CD14-positive monocyte (primary cell): ENCODE results near the gene MPV17. TPM values are rescaled to one million over a fixed set of nuclear protein-coding genes. Genes with fewer than 3 reads are reported as not detected.
A peak's percentile ranks its signal among the peaks of the same experiment; 100 is the strongest.

Experiments used
- DNase-seq, 3 donors: peaks; one replicate each; pipeline ENCODE4 v3.0.0-alpha.2; 2011 to 2022
- H2AFZ ChIP-seq: 2 replicates; pipeline ENCODE4 v1.6.0; 2012; ENCODE audit warnings: mild to moderate bottlenecking, low read depth, low read length, inconsistent platforms; ENCODE audit not compliant: insufficient read depth, poor library complexity, severe bottlenecking
- H3K27ac ChIP-seq, 2 donors: 1 replicate in 1 of 2; 2 replicates in 1 of 2; pipeline ENCODE4 v1.5.1; 2012 to 2013; ENCODE audit warnings: low read length in 2 of 2, control low read depth in 1 of 2, inconsistent platforms in 1 of 2, low read depth in 1 of 2, mild to moderate bottlenecking in 1 of 2
- H3K27me3 ChIP-seq, 2 donors: one replicate each; pipeline versions ENCODE4 v1.6.0 to v1.6.1; 2011 to 2013; ENCODE audit warnings: low read length in 2 of 2; ENCODE audit not compliant: control insufficient read depth in 2 of 2, insufficient read depth in 2 of 2
- H3K36me3 ChIP-seq, 2 donors: replicated peaks in 1 of 2; 1 replicate in 1 of 2; 2 replicates in 1 of 2; pipeline versions ENCODE4 v1.5.1 to v1.6.1; 2012 to 2013; ENCODE audit warnings: low read length in 2 of 2, control low read depth in 1 of 2, inconsistent platforms in 1 of 2, mild to moderate bottlenecking in 1 of 2; ENCODE audit not compliant: insufficient read depth in 2 of 2, control insufficient read depth in 1 of 2
- H3K4me1 ChIP-seq, 2 donors: 1 replicate in 1 of 2; 2 replicates in 1 of 2; pipeline versions ENCODE4 v1.5.1 to v1.6.1; 2012 to 2013; ENCODE audit warnings: low read length in 2 of 2, control low read depth in 1 of 2, inconsistent platforms in 1 of 2, mild to moderate bottlenecking in 1 of 2, moderate library complexity in 1 of 2; ENCODE audit not compliant: insufficient read depth in 2 of 2, control insufficient read depth in 1 of 2
- H3K4me2 ChIP-seq: replicated peaks from 2 replicates; pipeline ENCODE3; 2012; ENCODE audit warnings: low read length, moderate library complexity, mild to moderate bottlenecking; ENCODE audit not compliant: poor library complexity, severe bottlenecking; ENCODE audit errors: extremely low read depth
- H3K4me3 ChIP-seq, 3 experiments: fragments of 200-600 bp in 1 of 3; sonication (generic) in 1 of 3; replicated peaks in 1 of 3; 1 replicate in 2 of 3; 2 replicates in 1 of 3; pipeline ENCODE4 v1.5.1; 2011 to 2013; ENCODE audit warnings: low read length in 3 of 3, mild to moderate bottlenecking in 3 of 3, control low read depth in 2 of 3, low read depth in 2 of 3, inconsistent platforms in 1 of 3, moderate library complexity in 1 of 3
- H3K79me2 ChIP-seq: 2 replicates; pipeline ENCODE4 v1.6.0; 2012; ENCODE audit warnings: mild to moderate bottlenecking, control low read depth, inconsistent platforms, low read length, moderate library complexity; ENCODE audit not compliant: insufficient read depth
- H3K9ac ChIP-seq: 2 replicates; pipeline ENCODE4 v1.6.0; 2017; ENCODE audit warnings: low read length, mild to moderate bottlenecking; ENCODE audit not compliant: insufficient read depth, poor library complexity, severe bottlenecking
- H3K9me3 ChIP-seq, 2 donors: replicated peaks in 1 of 2; 1 replicate in 1 of 2; 2 replicates in 1 of 2; pipeline versions ENCODE4 v1.5.1 to v1.6.1; 2012 to 2013; ENCODE audit warnings: low read length in 2 of 2, control low read depth in 1 of 2; ENCODE audit not compliant: control insufficient read depth in 1 of 2, insufficient read depth in 1 of 2
- H4K20me1 ChIP-seq: 2 replicates; pipeline ENCODE4 v1.6.0; 2012; ENCODE audit warnings: mild to moderate bottlenecking, low read length, control low read depth, moderate library complexity; ENCODE audit not compliant: insufficient read depth
- H3K27ac Mint-ChIP-seq, 7 donors: one replicate each; pipeline ENCODE4 v1.8.0; 2020; ENCODE audit warnings: mild to moderate bottlenecking in 7 of 7, mixed read lengths in 7 of 7, moderate library complexity in 6 of 7, inconsistent platforms in 2 of 7
- H3K27me3 Mint-ChIP-seq, 3 donors: one replicate each; pipeline ENCODE4 v1.8.0; 2021 to 2022; ENCODE audit warnings: low read depth in 3 of 3, mild to moderate bottlenecking in 3 of 3, mixed read lengths in 3 of 3, moderate library complexity in 3 of 3, inconsistent platforms in 1 of 3
- H3K36me3 Mint-ChIP-seq, 2 donors: one replicate each; pipeline ENCODE4 v1.8.0; 2020; ENCODE audit warnings: mixed read lengths in 2 of 2, inconsistent platforms in 1 of 2, mild to moderate bottlenecking in 1 of 2
- H3K4me1 Mint-ChIP-seq: one replicate; pipeline ENCODE4 v1.8.0; 2020; ENCODE audit warnings: mild to moderate bottlenecking, mixed read lengths
- H3K4me3 Mint-ChIP-seq, 2 donors: one replicate each; pipeline ENCODE4 v1.8.0; 2020; ENCODE audit warnings: mild to moderate bottlenecking in 2 of 2, mixed read lengths in 2 of 2, moderate library complexity in 1 of 2
- H3K9me3 Mint-ChIP-seq, 7 donors: one replicate each; pipeline ENCODE4 v1.8.0; 2020 to 2022; ENCODE audit warnings: mixed read lengths in 7 of 7, mild to moderate bottlenecking in 6 of 7, moderate library complexity in 6 of 7, inconsistent platforms in 2 of 7
- WGBS: methylation state at CpG from one replicate; pipeline ENCODE4 v1.1.5; 2013; ENCODE audit warnings: missing lambda C conversion rate; ENCODE audit not compliant: insufficient coverage; 5-methylcytosine and 5-hydroxymethylcytosine counted together
- intact Hi-C, 2 donors: fragments of 100-400 bp; cut with micrococcal nuclease; formaldehyde crosslinking; loops; one replicate each; pipeline versions ENCODE4 v1.15.0 to v1.15.1; 2023
- polyA plus RNA-seq, 3 donors: library from polyadenylated mRNA; depleted of rRNA in 1 of 3; unstranded in 2 of 3; stranded (reverse) in 1 of 3; fragments of 300-500 nt in 2 of 3; fragments of >200 nt in 1 of 3; fragmentation: Illumina TruSeq in 2 of 3; gene quantifications; 1 replicate in 2 of 3; 2 replicates in 1 of 3; pipeline ENCODE4 v1.2.3, GENCODE V29; 2012 to 2021
- TF ChIP-seq, protein P1 (sequence below): fragments of 200-600 bp; IDR thresholded peaks from one replicate; pipeline ENCODE4 v1.8.0; 2022; ENCODE audit warnings: antibody characterized with exemption, mild to moderate bottlenecking

MPV17 gene
- polyA plus RNA-seq, 3 donors, result 136 to 160 (median 160) TPM

DNA sequence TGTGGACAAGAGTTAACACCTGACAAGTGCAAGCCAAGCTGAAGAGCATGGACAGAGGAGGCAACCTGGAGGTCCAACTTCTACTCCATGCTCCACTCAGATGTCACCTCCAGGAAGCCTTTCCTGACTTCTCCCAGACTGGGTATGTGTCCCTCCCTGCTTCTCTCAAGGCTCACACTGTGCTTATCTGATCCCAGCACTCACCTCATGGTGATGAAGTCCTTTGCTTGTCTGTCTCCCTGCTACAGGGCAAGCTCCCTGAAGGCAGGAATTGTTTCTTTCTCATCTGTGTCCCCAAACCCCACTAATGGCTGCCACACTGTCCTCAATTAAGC, 57.4 kb downstream of the MPV17 start:
- TF ChIP-seq, protein P1, sequence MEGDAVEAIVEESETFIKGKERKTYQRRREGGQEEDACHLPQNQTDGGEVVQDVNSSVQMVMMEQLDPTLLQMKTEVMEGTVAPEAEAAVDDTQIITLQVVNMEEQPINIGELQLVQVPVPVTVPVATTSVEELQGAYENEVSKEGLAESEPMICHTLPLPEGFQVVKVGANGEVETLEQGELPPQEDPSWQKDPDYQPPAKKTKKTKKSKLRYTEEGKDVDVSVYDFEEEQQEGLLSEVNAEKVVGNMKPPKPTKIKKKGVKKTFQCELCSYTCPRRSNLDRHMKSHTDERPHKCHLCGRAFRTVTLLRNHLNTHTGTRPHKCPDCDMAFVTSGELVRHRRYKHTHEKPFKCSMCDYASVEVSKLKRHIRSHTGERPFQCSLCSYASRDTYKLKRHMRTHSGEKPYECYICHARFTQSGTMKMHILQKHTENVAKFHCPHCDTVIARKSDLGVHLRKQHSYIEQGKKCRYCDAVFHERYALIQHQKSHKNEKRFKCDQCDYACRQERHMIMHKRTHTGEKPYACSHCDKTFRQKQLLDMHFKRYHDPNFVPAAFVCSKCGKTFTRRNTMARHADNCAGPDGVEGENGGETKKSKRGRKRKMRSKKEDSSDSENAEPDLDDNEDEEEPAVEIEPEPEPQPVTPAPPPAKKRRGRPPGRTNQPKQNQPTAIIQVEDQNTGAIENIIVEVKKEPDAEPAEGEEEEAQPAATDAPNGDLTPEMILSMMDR, result no peak
- DNase-seq, result no peak
- peak overlapping the region; percentile 96 for H3K4me2 ChIP-seq
- H3K27ac ChIP-seq, result no peak overlapping the region
- H3K27me3 ChIP-seq, result peaks cover 51 to 61% of the 10 kb centered on the region in 2 donors
- intact Hi-C loops, result no loop called here
- H3K4me1 Mint-ChIP-seq, result peaks cover 29% of the 10 kb centered on the region
- H3K4me1 ChIP-seq, result peaks cover 26 to 38% of the 10 kb centered on the region in 2 donors
- H3K9me3 Mint-ChIP-seq, result peaks cover 0 to 18% (median 13%) of the 10 kb centered on the region in 7 donors
- H3K36me3 Mint-ChIP-seq, result peaks cover 10 to 22% of the 10 kb centered on the region in 2 donors
- H3K27ac Mint-ChIP-seq, result peak overlapping the region in 1 of 7 donors; percentile 20
- H3K9me3 ChIP-seq, result peaks cover 0 to 36% of the 10 kb centered on the region in 2 donors
- no peaks in the 10 kb centered on the region for H3K36me3 ChIP-seq
- no peaks in the 10 kb centered on the region for H4K20me1 ChIP-seq
- H3K27me3 Mint-ChIP-seq, result peaks cover 14 to 20% (median 15%) of the 10 kb centered on the region in 3 donors
- H3K9ac ChIP-seq, result no peak overlapping the region
- peak overlapping the region in 1 of 3 experiments; percentile 74 for H3K4me3 ChIP-seq
- peak overlapping the region; percentile 37 to 97 for H3K4me3 Mint-ChIP-seq
- H3K79me2 ChIP-seq, result no peaks in the 10 kb centered on the region
- H2AFZ ChIP-seq, result no peak overlapping the region

DNA sequence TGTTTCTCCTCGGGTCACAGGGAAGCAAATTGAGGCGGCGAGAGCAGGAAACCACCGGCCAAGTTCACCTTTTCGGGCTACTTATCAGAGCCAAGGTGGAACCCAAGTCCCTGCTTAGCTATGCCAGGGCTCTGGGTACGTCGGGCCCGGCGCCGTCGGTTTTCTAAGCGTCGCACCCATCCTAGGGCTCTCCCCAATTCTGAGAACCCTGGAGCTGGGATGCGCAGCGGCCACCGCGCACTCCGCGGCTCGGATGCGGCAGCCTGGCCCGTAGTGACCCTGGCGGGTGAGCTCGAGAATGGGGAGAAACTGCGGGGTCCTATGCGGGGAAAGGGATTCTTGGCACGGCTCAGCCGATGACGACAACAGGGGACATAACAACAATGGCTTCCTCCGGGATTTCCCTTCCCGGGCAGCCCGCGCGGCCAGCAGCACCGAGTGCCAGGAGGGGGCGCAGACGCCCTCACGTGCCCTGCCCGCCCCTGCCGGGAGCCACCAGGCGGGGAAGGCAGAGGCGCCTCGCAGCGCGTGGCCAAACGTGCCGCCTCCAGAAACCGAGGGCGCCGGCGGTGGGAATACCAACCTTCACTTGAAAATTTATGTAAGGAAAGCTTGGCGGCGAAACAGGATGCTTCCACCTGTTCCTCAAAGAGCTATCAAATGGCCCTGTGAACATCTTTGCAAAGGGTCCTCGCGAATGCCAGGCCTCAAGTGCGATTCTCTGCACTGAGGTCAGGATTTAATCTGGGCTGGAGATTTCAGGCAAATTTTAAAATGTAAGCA, 58.0 kb downstream of the MPV17 start:
- Histone ChIP-seq H3K4me1 (peaks cover 26 to 38% of the 10 kb centered on the region in 2 donors), H2AFZ (peak overlapping the region; percentile 84), H3K4me3 (peak overlapping the region; percentile 24 to 74 (median 43)), H4K20me1 (no peaks in the 10 kb centered on the region), H3K36me3 (no peaks in the 10 kb centered on the region), H3K4me2 (peak overlapping the region; percentile 96), H3K9me3 (peaks cover 0 to 36% of the 10 kb centered on the region in 2 donors), H3K79me2 (no peaks in the 10 kb centered on the region), H3K27me3 (peaks cover 57 to 64% of the 10 kb centered on the region in 2 donors), H3K9ac (peak overlapping the region; percentile 19), H3K27ac (no peak overlapping the region)
- Mint-ChIP-seq H3K9me3 (peaks cover 0 to 18% (median 13%) of the 10 kb centered on the region in 7 donors), H3K27ac (peak overlapping the region in 2 of 7 donors; percentile 8 to 79), H3K4me3 (peak overlapping the region; percentile 81 to 97), H3K4me1 (peaks cover 29% of the 10 kb centered on the region), H3K27me3 (peaks cover 19 to 22% (median 19%) of the 10 kb centered on the region in 3 donors), H3K36me3 (peaks cover 10 to 22% of the 10 kb centered on the region in 2 donors)
- intact Hi-C loops, result no loop called here
- DNase-seq, result peak; percentile 58 to 87 (median 63)
- TF ChIP-seq, protein P1, result peak; percentile 53
- 3% methylated on average over 55 of the region's 56 CpGs for WGBS
